OCI-LY1 (cell line): Measurements from ENCODE around the gene BRF1.

ENCODE experiments used
- H2AFZ ChIP-seq: fragments of 200-600 bp; sonication (generic), shearing (Covaris generic); 2 replicates; pipeline ENCODE4 v1.6.0; 2014; ENCODE audit warnings: antibody characterized with exemption, mild to moderate bottlenecking, low read length
- H3F3A ChIP-seq: fragments of 200-600 bp; sonication (generic), shearing (Covaris generic); 2 replicates; pipeline ENCODE4 v1.6.0; 2014; ENCODE audit warnings: mild to moderate bottlenecking, antibody characterized with exemption, low read length, moderate library complexity; ENCODE audit not compliant: insufficient read depth
- H3K27ac ChIP-seq: fragments of 200-600 bp; sonication (generic); 2 replicates; pipeline ENCODE4 v1.5.1; 2014; ENCODE audit warnings: low read length, mixed run types, mild to moderate bottlenecking, low read depth; ENCODE audit not compliant: poor library complexity, severe bottlenecking
- H3K27me3 ChIP-seq: fragments of 200-600 bp; sonication (generic); 2 replicates; pipeline ENCODE4 v1.6.0; 2014; ENCODE audit warnings: antibody characterized with exemption, mild to moderate bottlenecking, low read length, moderate library complexity; ENCODE audit not compliant: insufficient read depth
- H3K36me3 ChIP-seq: fragments of 200-600 bp; sonication (generic); 2 replicates; pipeline ENCODE4 v1.6.1; 2014; ENCODE audit warnings: mild to moderate bottlenecking, antibody characterized with exemption, low read length, moderate library complexity, mixed read lengths; ENCODE audit not compliant: insufficient read depth
- H3K4me1 ChIP-seq: fragments of 200-600 bp; sonication (generic); 2 replicates; pipeline ENCODE4 v1.5.1; 2014; ENCODE audit warnings: mild to moderate bottlenecking, low read length, moderate library complexity; ENCODE audit not compliant: insufficient read depth, severe bottlenecking
- H3K4me2 ChIP-seq: fragments of 200-600 bp; sonication (generic), shearing (Covaris generic); 2 replicates; pipeline ENCODE4 v1.6.1; 2014; ENCODE audit warnings: low read length
- H3K4me3 ChIP-seq: fragments of 200-600 bp; sonication (generic); 2 replicates; pipeline ENCODE4 v1.5.1; 2014; ENCODE audit warnings: low read length, low read depth, mild to moderate bottlenecking, mixed read lengths; ENCODE audit not compliant: poor library complexity, severe bottlenecking
- H3K79me2 ChIP-seq: fragments of 200-600 bp; shearing (Covaris generic); 2 replicates; pipeline ENCODE4 v1.6.1; 2016; ENCODE audit warnings: mixed run types, low read length, mixed read lengths; ENCODE audit not compliant: insufficient read depth
- H3K9ac ChIP-seq: fragments of 200-600 bp; sonication (generic), shearing (Covaris generic); 2 replicates; pipeline ENCODE4 v1.6.1; 2014; ENCODE audit warnings: mild to moderate bottlenecking, low read length, mixed read lengths
- H3K9me2 ChIP-seq: fragments of 200-600 bp; sonication (generic), shearing (Covaris generic); 2 replicates; pipeline ENCODE4 v1.6.1; 2014; ENCODE audit warnings: low read depth, mild to moderate bottlenecking, low read length, mixed read lengths
- H3K9me3 ChIP-seq: fragments of 200-600 bp; shearing (Covaris generic); 2 replicates; pipeline ENCODE4 v1.6.1; 2014; ENCODE audit warnings: low read length, mixed read lengths
- H4K20me1 ChIP-seq: fragments of 200-600 bp; sonication (generic), shearing (Covaris generic); 2 replicates; pipeline ENCODE4 v1.6.0; 2016; ENCODE audit warnings: mild to moderate bottlenecking, low read length; ENCODE audit not compliant: insufficient read depth
- EZH2 ChIP-seq: fragments of 200-600 bp; sonication (generic), shearing (Covaris generic); IDR thresholded peaks from 2 replicates; pipeline ENCODE4 v1.8.0; 2017; ENCODE audit warnings: borderline replicate concordance, mixed run types, mild to moderate bottlenecking, antibody characterized with exemption, low read length, moderate library complexity, mixed read lengths
- TF ChIP-seq, protein P1 (sequence below): fragments of 200-600 bp; sonication (generic), shearing (Covaris generic); IDR thresholded peaks from 2 replicates; pipeline ENCODE4 v1.5.1; 2017; ENCODE audit warnings: mild to moderate bottlenecking, antibody characterized with exemption, low read length, moderate library complexity, mixed read lengths

BRF1 gene

DNA sequence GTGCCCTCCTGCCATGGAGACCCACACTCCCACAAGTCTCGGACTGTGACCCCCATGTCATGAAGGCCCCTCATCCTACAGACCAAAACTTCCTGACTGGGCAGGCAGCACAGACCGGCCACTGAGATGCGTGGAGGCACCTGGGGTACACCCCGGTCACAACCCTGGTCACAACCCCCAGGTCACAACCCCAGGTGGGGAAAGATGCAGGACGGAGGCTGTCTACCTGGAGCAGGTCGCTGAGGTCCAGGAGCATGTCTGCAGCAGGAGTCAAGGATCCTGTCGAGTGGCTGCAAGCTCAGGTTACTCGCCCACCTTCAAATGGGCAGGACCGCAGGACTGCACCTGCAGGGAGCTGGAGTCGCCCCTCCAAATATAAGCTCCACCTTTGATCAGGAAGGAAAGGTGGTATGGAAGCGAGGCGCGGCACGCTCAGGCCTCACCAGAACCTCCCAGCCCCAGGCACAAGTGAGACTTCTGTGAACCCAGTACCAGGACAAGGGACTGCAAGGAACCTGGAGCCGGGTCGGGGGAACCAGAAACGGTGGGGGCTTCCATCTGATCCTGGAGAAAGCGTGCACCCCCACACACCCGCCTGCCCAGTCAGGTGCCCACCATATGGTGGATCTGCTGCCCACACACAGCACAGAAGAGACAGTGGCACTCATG lies 44.4 kb downstream of the BRF1 start:
- Histone ChIP-seq H3K9me2 (no peaks in the 10 kb centered on the region), H4K20me1 (no peaks in the 10 kb centered on the region), H3K4me1 (peaks cover 8% of the 10 kb centered on the region), H3F3A (no peaks in the 10 kb centered on the region), H3K79me2 (no peaks in the 10 kb centered on the region), H3K27ac (no peak overlapping the region), H3K4me3 (no peak overlapping the region), H3K4me2 (no peak overlapping the region), H3K9ac (no peak overlapping the region), H3K9me3 (no peaks in the 10 kb centered on the region), H3K27me3 (no peaks in the 10 kb centered on the region), H3K36me3 (peaks cover 6% of the 10 kb centered on the region; the same call in 1 of the 2 replicates), H2AFZ (no peak overlapping the region)
- no peak for TF ChIP-seq EZH2
- TF ChIP-seq, protein P1, sequence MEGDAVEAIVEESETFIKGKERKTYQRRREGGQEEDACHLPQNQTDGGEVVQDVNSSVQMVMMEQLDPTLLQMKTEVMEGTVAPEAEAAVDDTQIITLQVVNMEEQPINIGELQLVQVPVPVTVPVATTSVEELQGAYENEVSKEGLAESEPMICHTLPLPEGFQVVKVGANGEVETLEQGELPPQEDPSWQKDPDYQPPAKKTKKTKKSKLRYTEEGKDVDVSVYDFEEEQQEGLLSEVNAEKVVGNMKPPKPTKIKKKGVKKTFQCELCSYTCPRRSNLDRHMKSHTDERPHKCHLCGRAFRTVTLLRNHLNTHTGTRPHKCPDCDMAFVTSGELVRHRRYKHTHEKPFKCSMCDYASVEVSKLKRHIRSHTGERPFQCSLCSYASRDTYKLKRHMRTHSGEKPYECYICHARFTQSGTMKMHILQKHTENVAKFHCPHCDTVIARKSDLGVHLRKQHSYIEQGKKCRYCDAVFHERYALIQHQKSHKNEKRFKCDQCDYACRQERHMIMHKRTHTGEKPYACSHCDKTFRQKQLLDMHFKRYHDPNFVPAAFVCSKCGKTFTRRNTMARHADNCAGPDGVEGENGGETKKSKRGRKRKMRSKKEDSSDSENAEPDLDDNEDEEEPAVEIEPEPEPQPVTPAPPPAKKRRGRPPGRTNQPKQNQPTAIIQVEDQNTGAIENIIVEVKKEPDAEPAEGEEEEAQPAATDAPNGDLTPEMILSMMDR = no peak

DNA sequence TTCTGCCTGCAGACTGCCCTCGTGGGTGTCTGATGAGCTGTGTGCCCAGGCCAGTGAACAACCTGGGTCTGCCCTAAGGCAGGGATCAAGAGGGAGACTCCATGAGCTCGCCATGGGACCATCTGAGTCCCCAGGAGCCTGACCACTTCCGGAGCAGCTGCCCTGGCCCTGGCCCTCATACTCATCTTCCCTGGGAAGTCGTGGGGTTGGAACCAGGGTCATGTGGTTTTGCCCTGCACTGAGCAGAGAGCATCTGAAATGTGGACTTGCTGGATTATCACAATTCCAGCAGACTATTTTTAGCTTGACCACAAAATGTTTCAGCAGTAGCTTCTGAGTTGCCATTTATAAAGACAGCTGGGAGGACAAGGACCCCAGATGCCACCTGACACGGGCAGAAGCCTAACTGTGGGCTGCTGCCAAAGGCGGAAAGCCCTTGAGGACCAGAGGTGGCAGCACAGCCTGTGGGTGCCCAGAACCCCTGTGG lies 45.7 kb downstream of the BRF1 start:
- Histone ChIP-seq H3K27me3 (no peaks in the 10 kb centered on the region), H3K4me2 (no peak overlapping the region), H3K9me2 (no peaks in the 10 kb centered on the region), H3K9ac (no peak overlapping the region), H3F3A (no peaks in the 10 kb centered on the region), H3K4me1 (peaks cover 8% of the 10 kb centered on the region), H3K79me2 (no peaks in the 10 kb centered on the region), H3K9me3 (no peaks in the 10 kb centered on the region), H3K4me3 (no peak overlapping the region), H2AFZ (no peak overlapping the region), H3K27ac (no peak overlapping the region), H4K20me1 (no peaks in the 10 kb centered on the region), H3K36me3 (peaks cover 19% of the 10 kb centered on the region)
- TF ChIP-seq EZH2 = no peak
- TF ChIP-seq, protein P1 = no peak

DNA sequence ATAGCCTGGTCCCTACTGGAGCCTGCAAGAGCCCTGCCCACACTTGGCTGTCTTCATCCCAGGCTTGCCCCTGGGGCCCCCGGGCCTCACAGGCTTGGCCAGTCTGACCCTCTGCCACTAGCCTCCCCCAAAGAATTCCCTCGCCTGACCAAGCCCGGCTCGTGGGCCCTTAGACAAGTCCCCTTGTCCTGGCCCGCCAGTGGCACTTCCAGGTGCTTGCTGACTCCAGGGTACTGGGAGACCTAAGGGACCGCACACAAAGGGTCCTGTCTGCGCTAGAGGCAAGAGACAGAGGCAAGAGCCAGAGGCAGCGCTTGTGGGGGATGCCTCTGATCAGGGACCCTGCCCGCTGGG lies 47.5 kb downstream of the BRF1 start:
- H3K4me2 ChIP-seq = no peak overlapping the region
- H2AFZ ChIP-seq = no peak overlapping the region
- H3F3A ChIP-seq = no peaks in the 10 kb centered on the region
- H3K27me3 ChIP-seq = no peaks in the 10 kb centered on the region
- H3K9ac ChIP-seq = no peak overlapping the region
- no peak for TF ChIP-seq EZH2
- TF ChIP-seq, protein P1 = no peak
- no peaks in the 10 kb centered on the region for H3K9me2 ChIP-seq
- no peaks in the 10 kb centered on the region for H3K9me3 ChIP-seq
- H3K4me3 ChIP-seq = no peak overlapping the region
- H3K27ac ChIP-seq = no peak overlapping the region
- H3K79me2 ChIP-seq = no peaks in the 10 kb centered on the region
- peaks cover 21% of the 10 kb centered on the region for H3K36me3 ChIP-seq
- peaks cover 11% of the 10 kb centered on the region for H3K4me1 ChIP-seq
- no peaks in the 10 kb centered on the region for H4K20me1 ChIP-seq
